GM12878 (cell line): ENCODE measurements around the gene DAZAP1. TPM values are rescaled to one million over a fixed set of nuclear protein-coding genes. Genes with fewer than 3 reads are reported as not detected.
A peak's percentile ranks its signal among the peaks of the same experiment; 100 is the strongest.

ENCODE experiments used
- ATAC-seq: fragments of 200-7000 bp; cut with Tn5 transposase; 3 replicates; pipeline ENCODE4 v1.9.1; 2020; ENCODE audit warnings: mild to moderate bottlenecking, moderate library complexity
- BruUV-seq: library from RNA; stranded (reverse); fragments of 400-500 nt; replicated peaks from 2 replicates; lab custom pipeline; 2021; lab: Mats Ljungman, UMichigan
- CTCF ChIA-PET: fragments of 300-600 bp; sonication (Branson Sonifier 250); formaldehyde crosslinking; extraction: SDS; loops from one replicate; lab custom pipeline; 2021; ENCODE audit warnings: inconsistent platforms; lab: Yijun Ruan, JAX
- POLR2A ChIA-PET: fragments of 350-600 bp; formaldehyde crosslinking; extraction: SDS; loops from one replicate; lab custom pipeline; 2021; ENCODE audit warnings: inconsistent platforms; lab: Charles Lee
- RAD21 ChIA-PET: fragments of 300-600 bp; sonication (Branson Sonifier 250); formaldehyde crosslinking; loops from one replicate; lab custom pipeline; 2023; ENCODE audit warnings: antibody characterized with exemption; ENCODE audit not compliant: unreplicated experiment; lab: Charles Lee
- SMC1A ChIA-PET: fragments of 300-600 bp; sonication (Branson Sonifier 250); formaldehyde crosslinking; loops from one replicate; lab custom pipeline; 2023; ENCODE audit not compliant: unreplicated experiment, uncharacterized antibody; lab: Charles Lee
- DNase-seq: peaks from one replicate; pipeline ENCODE4 v3.0.0-alpha.2; 2011; ENCODE audit warnings: low read depth, low spot score
- FAIRE-seq: peaks from 3 replicates; lab custom pipeline; 2011; peaks lifted over from hg19 to GRCh38; lab: Jason Lieb, UNC
- H2AFZ ChIP-seq: 2 replicates; pipeline ENCODE4 v1.6.0; 2011; ENCODE audit warnings: low read depth, low read length, control low read depth; ENCODE audit not compliant: control insufficient read depth
- H3K27ac ChIP-seq: 2 replicates; pipeline ENCODE4 v1.5.1; 2011; ENCODE audit warnings: control low read depth; ENCODE audit not compliant: control insufficient read depth, insufficient read depth
- H3K27me3 ChIP-seq, 2 experiments: replicated peaks in 1 of 2; 2 replicates each; pipeline versions ENCODE4 v1.6.0 to v1.6.1; 2011; ENCODE audit warnings: low read length in 1 of 2; ENCODE audit not compliant: control insufficient read depth in 2 of 2, insufficient read depth in 2 of 2
- H3K36me3 ChIP-seq, 2 experiments: 2 replicates each; pipeline ENCODE4 v1.5.1; 2011; ENCODE audit warnings: low read length in 1 of 2; ENCODE audit not compliant: control insufficient read depth in 2 of 2, insufficient read depth in 2 of 2
- H3K4me1 ChIP-seq: 2 replicates; pipeline ENCODE4 v1.6.1; 2011; ENCODE audit warnings: mild to moderate bottlenecking, low read length, moderate library complexity, mixed read lengths; ENCODE audit not compliant: control insufficient read depth, insufficient read depth
- H3K4me2 ChIP-seq: 2 replicates; pipeline ENCODE4 v1.6.0; 2011; ENCODE audit warnings: control low read depth; ENCODE audit not compliant: control insufficient read depth, insufficient read depth
- H3K4me3 ChIP-seq: fragments of 200-600 bp; sonication (generic); 2 replicates; pipeline ENCODE4 v1.5.1; 2016
- H3K79me2 ChIP-seq: 2 replicates; pipeline ENCODE4 v1.6.0; 2011; ENCODE audit warnings: low read length; ENCODE audit not compliant: control insufficient read depth, insufficient read depth
- H3K9ac ChIP-seq: 2 replicates; pipeline ENCODE4 v1.8.0; 2011; ENCODE audit warnings: low read length, control low read depth, mixed read lengths; ENCODE audit not compliant: control insufficient read depth, insufficient read depth
- H3K9me3 ChIP-seq: replicated peaks from 3 replicates; pipeline ENCODE4 v1.5.1; 2011; ENCODE audit warnings: mild to moderate bottlenecking, low read length; ENCODE audit not compliant: control insufficient read depth, insufficient read depth
- H4K20me1 ChIP-seq: 2 replicates; pipeline ENCODE4 v1.6.0; 2011; ENCODE audit not compliant: control insufficient read depth, insufficient read depth
- CEBPB ChIP-seq, 2 experiments: fragments of 150-350 bp in 1 of 2; IDR thresholded peaks; 2 replicates each; pipeline ENCODE4 v1.6.1; 2012 to 2014; ENCODE audit warnings: low read depth in 2 of 2, low read length in 2 of 2, borderline replicate concordance in 1 of 2, inconsistent platforms in 1 of 2
- CHD2 ChIP-seq: IDR thresholded peaks from 2 replicates; pipeline ENCODE4 v1.6.1; 2011; ENCODE audit warnings: low read depth, low read length, improper control_type of control experiment, borderline replicate concordance
- CREM ChIP-seq: IDR thresholded peaks from 2 replicates; pipeline ENCODE4 v1.6.1; 2014; ENCODE audit warnings: antibody characterized with exemption, low read depth
- NBN ChIP-seq: fragments of 450-650 bp; IDR thresholded peaks from 2 replicates; pipeline ENCODE4 v1.6.1; 2016
- NFYA ChIP-seq: IDR thresholded peaks from 2 replicates; pipeline ENCODE4 v1.6.1; 2011; ENCODE audit warnings: low read depth, mild to moderate bottlenecking, low read length, improper control_type of control experiment, borderline replicate concordance
- POLR2A ChIP-seq: IDR thresholded peaks from 2 replicates; pipeline ENCODE4 v1.6.1; 2011; ENCODE audit warnings: low read depth, mild to moderate bottlenecking, low read length
- POLR2AphosphoS5 ChIP-seq: IDR thresholded peaks from 2 replicates; pipeline ENCODE4 v1.6.1; 2011; ENCODE audit warnings: mild to moderate bottlenecking, low read length, inconsistent platforms
- SP1 ChIP-seq: IDR thresholded peaks from one replicate; pipeline ENCODE4 v1.6.1; 2011; ENCODE audit warnings: low read depth, low read length
- WGBS: methylation state at CpG from one replicate; pipeline ENCODE4 v1.1.6; 2016; ENCODE audit warnings: low lambda C conversion rate; ENCODE audit not compliant: insufficient replicate concordance, insufficient coverage; ENCODE audit errors: missing lambda C conversion rate; 5-methylcytosine and 5-hydroxymethylcytosine counted together
- in situ Hi-C: fragments of 300-500 bp; cut with MboI; formaldehyde crosslinking; loops from 9 replicates; pipeline ENCODE4 v1.14.3; 2018; ENCODE audit warnings: mixed read lengths
- intact Hi-C: fragments of 100-400 bp; cut with micrococcal nuclease; formaldehyde crosslinking; loops from one replicate; pipeline ENCODE4 v1.14.2; 2022; ENCODE audit not compliant: unreplicated experiment
- polyA plus RNA-seq, 11 experiments: library from polyadenylated mRNA; depleted of rRNA in 4 of 11; unstranded in 6 of 11; stranded (reverse) in 5 of 11; fragments of >200 nt; fragmentation: Nextera tagmentation in 4 of 11; fragmentation: Illumina TruSeq in 1 of 11; extraction: Ambion mirVana in 4 of 11; extraction: Trizol in 1 of 11; gene quantifications; 1 replicate in 1 of 11; 2 replicates in 10 of 11; pipeline versions ENCODE4 v1.2.1 to v1.2.3, GENCODE V29; 2011 to 2016; ENCODE audit warnings: inconsistent platforms in 2 of 11, missing spikeins in 2 of 11, low read depth in 1 of 11
- total RNA-seq, 4 experiments: library from RNA; depleted of rRNA in 3 of 4; stranded (reverse); fragments of >200 nt in 3 of 4; fragmentation: Illumina TruSeq in 1 of 4; extraction: Trizol in 1 of 4; gene quantifications; 2 replicates each; pipeline versions ENCODE4 v1.2.1 to v1.2.3, GENCODE V29; 2013 to 2021
- TF ChIP-seq, protein P1 (sequence below): fragments of 450-650 bp; IDR thresholded peaks from 2 replicates; pipeline ENCODE4 v1.6.1; 2017; ENCODE audit warnings: antibody characterized with exemption, mild to moderate bottlenecking, moderate library complexity
- TF ChIP-seq, protein P2 (sequence below): fragments of 150-350 bp; IDR thresholded peaks from 2 replicates; pipeline ENCODE4 v1.6.1; 2016; ENCODE audit warnings: low read depth, low read length
- TF ChIP-seq, protein P3 (sequence below): fragments of 450-650 bp; IDR thresholded peaks from 2 replicates; pipeline ENCODE4 v1.6.1; 2016; ENCODE audit warnings: mild to moderate bottlenecking

The DAZAP1 gene
- total and polyA plus RNA-seq, 10 of the 15 experiments (the other 5 are each of a cell fraction or from before 2014, with no cell fraction given) = 9.9 to 240 (median 92.3) TPM

- H3K9ac ChIP-seq = peak overlapping the region; percentile 7; the same call in 1 of the 2 replicates
- H3K27me3 ChIP-seq = no peaks in the 10 kb centered on the region; a peak in 1 of 4 replicates
- POLR2A ChIA-PET = interaction anchor here (0.6 kb wide), 1 partner anchor 102 kb away, joined by 3 read pairs; no protein-coding TSS in a partner anchor
Measured at GRCh38 chr19:1441022-1441426, 33.6 kb downstream of the DAZAP1 start.

More at GRCh38 chr19:1441022-1441426, 33.6 kb downstream of the DAZAP1 start:
- ChIA-PET CTCF (no interaction called here), SMC1A (no interaction called here), RAD21 (no interaction called here)
- intact Hi-C loops = no loop called here
- Histone ChIP-seq H3K4me3 (no peak overlapping the region), H3K79me2 (peaks cover 30% of the 10 kb centered on the region), H3K36me3 (peaks cover 15 to 23% of the 10 kb centered on the region in 2 experiments), H3K4me1 (peaks cover 15% of the 10 kb centered on the region), H2AFZ (no peak overlapping the region), H3K27ac (no peak overlapping the region), H3K9me3 (no peaks in the 10 kb centered on the region), H3K4me2 (peak overlapping the region; percentile 59), H4K20me1 (no peaks in the 10 kb centered on the region; the same call in 1 of the 2 replicates)
- TF ChIP-seq CHD2 = no peak
- TF ChIP-seq, protein P1, sequence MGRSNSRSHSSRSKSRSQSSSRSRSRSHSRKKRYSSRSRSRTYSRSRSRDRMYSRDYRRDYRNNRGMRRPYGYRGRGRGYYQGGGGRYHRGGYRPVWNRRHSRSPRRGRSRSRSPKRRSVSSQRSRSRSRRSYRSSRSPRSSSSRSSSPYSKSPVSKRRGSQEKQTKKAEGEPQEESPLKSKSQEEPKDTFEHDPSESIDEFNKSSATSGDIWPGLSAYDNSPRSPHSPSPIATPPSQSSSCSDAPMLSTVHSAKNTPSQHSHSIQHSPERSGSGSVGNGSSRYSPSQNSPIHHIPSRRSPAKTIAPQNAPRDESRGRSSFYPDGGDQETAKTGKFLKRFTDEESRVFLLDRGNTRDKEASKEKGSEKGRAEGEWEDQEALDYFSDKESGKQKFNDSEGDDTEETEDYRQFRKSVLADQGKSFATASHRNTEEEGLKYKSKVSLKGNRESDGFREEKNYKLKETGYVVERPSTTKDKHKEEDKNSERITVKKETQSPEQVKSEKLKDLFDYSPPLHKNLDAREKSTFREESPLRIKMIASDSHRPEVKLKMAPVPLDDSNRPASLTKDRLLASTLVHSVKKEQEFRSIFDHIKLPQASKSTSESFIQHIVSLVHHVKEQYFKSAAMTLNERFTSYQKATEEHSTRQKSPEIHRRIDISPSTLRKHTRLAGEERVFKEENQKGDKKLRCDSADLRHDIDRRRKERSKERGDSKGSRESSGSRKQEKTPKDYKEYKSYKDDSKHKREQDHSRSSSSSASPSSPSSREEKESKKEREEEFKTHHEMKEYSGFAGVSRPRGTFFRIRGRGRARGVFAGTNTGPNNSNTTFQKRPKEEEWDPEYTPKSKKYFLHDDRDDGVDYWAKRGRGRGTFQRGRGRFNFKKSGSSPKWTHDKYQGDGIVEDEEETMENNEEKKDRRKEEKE = no peak
- TF ChIP-seq POLR2A = peak; percentile 73
- TF ChIP-seq, protein P2, sequence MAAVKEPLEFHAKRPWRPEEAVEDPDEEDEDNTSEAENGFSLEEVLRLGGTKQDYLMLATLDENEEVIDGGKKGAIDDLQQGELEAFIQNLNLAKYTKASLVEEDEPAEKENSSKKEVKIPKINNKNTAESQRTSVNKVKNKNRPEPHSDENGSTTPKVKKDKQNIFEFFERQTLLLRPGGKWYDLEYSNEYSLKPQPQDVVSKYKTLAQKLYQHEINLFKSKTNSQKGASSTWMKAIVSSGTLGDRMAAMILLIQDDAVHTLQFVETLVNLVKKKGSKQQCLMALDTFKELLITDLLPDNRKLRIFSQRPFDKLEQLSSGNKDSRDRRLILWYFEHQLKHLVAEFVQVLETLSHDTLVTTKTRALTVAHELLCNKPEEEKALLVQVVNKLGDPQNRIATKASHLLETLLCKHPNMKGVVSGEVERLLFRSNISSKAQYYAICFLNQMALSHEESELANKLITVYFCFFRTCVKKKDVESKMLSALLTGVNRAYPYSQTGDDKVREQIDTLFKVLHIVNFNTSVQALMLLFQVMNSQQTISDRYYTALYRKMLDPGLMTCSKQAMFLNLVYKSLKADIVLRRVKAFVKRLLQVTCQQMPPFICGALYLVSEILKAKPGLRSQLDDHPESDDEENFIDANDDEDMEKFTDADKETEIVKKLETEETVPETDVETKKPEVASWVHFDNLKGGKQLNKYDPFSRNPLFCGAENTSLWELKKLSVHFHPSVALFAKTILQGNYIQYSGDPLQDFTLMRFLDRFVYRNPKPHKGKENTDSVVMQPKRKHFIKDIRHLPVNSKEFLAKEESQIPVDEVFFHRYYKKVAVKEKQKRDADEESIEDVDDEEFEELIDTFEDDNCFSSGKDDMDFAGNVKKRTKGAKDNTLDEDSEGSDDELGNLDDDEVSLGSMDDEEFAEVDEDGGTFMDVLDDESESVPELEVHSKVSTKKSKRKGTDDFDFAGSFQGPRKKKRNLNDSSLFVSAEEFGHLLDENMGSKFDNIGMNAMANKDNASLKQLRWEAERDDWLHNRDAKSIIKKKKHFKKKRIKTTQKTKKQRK = no peak
- TF ChIP-seq POLR2AphosphoS5 = peak; percentile 10; the same call in 1 of the 2 replicates
- no peak for TF ChIP-seq CREM
- TF ChIP-seq NFYA = no peak
- TF ChIP-seq SP1 = no peak
- TF ChIP-seq, protein P3, sequence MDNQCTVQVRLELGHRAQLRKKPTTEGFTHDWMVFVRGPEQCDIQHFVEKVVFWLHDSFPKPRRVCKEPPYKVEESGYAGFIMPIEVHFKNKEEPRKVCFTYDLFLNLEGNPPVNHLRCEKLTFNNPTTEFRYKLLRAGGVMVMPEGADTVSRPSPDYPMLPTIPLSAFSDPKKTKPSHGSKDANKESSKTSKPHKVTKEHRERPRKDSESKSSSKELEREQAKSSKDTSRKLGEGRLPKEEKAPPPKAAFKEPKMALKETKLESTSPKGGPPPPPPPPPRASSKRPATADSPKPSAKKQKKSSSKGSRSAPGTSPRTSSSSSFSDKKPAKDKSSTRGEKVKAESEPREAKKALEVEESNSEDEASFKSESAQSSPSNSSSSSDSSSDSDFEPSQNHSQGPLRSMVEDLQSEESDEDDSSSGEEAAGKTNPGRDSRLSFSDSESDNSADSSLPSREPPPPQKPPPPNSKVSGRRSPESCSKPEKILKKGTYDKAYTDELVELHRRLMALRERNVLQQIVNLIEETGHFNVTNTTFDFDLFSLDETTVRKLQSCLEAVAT = no peak
- no peak for TF ChIP-seq NBN
- TF ChIP-seq CEBPB (IDR thresholded peaks at IDR 0.05; ENCODE audit: borderline replicate concordance in 1 of 2, low read depth in 2 of 2, low read length in 2 of 2) = no peak
- ATAC-seq = no peak
- in situ Hi-C loops = no loop called here
- WGBS = 80% methylated on average over 9 of the region's 9 CpGs
- no peak for FAIRE-seq
- DNase-seq = no peak
- BruUV-seq = no TSS peak
